ENCODE results near the gene CD8B.
"Not testable (repeated sequence)": the region's sequence is repeated elsewhere in the genome, so short reads cannot be mapped to it uniquely, and the experiment has no call there.

CD8B gene

DNA sequence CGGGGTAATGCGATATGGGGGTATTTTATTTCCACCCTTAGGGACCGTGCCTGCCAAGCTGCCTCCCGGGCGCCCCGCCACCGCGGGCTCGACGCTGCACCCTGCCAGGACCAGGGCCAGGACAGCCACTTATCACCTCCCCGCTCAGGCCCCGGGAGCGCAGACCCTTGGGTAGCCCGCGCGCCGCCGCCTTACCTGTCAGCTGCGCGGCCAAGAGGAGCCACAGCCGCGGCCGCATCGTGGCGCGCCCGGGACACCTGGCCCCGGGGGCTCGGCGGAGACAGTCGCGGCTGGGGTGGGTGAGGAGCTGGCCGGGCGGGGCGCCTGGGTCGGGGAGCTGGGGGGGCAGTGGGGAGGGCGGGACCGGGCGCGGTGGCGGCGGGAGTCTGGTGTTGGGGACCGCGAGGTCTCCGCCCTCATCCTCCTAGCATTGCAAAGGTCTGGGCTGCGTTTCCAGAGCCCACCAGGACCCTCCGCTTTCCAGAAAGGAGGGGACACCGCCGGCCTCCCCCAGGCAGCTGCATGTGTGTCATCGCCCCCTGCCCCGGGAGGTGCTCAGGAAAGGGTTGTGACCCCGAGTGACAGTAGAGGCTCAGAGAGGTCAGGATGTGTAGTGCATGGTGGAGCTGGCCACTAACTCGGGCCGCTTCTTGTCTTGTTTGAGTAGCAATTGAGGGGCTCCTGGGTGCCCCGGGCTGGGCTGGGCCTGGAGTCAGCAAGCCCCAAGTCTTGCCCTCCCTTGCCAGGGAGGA lies at the start of gene CD8B:
CD8B (minus strand) TSS at position 259 of the 752 bp plus-strand sequence; CDS start at position 238, 21 bp downstream.
- DNase-seq = not testable (repeated sequence)

DNA sequence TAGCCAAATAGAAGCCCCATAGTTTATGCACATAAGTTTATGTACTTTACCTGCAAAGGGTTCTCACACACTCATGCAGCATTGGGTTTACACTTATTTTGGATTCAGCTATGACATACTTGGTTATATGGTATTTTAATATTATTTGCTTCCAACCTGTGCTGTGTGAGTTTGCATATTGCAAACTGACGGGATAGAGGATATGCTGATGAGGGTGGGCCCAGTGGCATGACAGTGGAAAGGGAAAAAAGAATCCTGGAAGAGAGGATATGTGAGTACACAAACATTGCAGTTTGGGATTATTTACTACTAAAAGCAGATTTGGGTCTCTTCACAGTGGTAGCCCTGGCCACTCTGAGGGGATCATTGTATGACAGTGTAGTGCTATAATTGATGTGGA lies 44.2 kb upstream of the CD8B start:
- not testable (repeated sequence) for DNase-seq

DNA sequence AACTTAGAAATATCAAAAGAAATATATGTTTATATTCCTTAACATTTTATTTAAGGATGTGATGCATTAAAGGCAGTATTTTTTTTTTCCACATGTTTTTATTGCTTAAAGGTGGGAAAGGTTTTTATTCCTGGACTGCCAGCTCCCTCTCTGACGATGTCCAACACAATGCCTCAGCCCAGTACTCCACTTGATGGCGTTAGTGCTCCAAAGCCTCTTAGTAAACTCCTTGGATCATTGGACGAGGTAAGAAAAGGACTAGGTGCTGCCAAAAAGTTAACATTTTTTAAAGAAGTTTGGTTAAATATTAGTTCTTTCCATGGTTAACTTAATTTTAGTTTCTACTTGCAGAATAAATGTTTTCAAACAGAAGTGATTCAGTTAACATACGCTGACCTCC lies 39.0 kb upstream of the CD8B start:
- not testable (repeated sequence) for DNase-seq

DNA sequence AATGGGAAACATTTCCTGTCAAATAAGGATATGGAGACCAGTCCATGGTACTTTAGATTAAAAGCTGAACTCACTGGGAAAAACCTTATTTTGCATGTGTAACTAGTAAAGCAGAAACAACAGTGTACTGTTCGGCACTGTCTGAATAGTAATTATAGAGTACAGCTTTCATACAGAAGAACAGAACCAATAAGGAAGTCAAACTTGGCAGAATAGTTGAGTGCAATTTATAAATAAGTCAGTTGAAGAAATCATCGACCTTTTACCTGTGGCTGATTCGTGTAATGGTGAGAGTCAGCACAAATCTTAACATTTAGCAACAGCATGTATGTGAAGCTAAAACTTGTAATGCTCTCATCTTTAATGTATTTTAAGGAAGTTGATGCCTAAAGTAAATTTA lies 24.3 kb upstream of the CD8B start:
- not testable (repeated sequence) for DNase-seq

DNA sequence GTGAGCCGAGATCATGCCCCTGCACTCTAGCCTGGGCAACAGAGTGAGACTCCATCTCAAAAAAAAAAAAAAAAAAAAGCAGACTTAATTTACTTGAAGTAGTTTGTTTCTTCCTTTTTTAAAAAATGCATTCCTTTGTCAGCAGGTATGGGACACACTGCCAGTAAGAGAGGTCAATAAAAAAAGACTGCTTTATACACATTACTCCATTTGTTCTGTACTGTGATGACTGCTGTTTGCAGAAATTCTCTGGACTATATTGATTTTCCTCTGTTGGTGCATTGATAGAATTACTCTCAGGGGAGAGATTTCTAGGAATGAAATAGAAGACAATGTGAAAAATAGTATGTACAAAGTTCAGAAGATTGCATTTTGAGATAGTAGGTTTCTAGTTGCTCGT lies 21.2 kb upstream of the CD8B start:
- not testable (repeated sequence) for DNase-seq

DNA sequence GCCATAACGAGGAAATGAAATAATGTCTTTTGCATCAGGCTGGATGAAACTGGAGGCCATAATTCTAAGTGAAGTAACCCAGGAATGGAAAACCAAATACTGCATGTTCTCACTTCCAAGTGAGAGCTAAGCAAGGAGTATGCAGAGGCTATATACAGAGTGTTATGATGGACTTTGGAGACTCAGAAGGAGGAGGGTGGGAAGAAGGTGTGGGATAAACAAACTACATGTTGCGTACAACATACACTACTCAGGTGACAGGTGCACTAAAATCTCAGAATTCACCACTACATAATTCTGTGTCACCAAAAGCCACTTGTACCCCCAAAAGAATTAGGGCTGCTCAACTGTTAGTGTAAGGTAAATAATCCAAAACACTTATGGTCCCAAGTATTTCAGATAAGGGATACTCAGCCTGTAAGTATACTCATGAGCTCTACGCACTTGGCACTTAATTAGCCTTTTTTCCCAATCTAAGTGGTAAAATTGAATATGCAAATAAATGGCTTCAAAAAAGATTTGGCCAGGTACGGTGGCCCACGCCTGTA lies 20.5 kb upstream of the CD8B start:
- DNase-seq = not testable (repeated sequence)

DNA sequence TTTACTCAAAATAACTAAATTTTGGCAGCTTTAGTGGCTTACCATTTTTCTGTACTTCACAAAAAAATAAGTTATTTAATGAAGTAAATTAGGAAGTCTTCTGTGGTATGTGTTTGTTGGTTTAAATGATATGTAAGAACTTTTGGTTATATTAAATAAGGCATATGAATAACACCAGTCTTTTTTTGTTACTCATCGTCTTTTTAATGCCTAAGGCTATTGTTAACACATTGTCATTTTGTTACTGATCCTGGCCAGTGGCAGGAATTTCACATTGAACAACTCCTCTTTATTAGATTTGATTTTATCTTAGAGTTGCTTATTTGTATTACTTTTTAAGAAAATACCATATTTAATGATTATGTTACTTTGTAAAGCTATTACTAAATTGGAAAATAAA lies 17.3 kb upstream of the CD8B start:
- not testable (repeated sequence) for DNase-seq

DNA sequence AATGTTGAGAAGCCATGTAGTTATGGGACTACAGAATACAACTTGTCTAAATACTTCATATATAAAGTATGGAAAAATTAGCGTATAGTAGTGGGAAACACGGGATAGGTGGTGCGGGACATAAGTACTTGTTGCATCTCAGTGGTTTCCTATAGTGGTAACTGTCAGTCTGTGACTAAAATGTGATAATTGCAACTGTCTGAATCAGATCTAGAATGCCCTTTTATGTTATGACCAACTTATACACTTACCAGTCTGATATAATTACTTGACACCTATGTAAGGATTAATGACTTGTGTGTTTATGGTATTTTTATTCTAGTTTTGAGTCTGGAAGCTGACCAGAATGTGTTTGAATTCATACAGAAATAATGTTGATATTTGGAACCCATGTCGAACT lies 9.3 kb upstream of the CD8B start:
- DNase-seq = not testable (repeated sequence)

DNA sequence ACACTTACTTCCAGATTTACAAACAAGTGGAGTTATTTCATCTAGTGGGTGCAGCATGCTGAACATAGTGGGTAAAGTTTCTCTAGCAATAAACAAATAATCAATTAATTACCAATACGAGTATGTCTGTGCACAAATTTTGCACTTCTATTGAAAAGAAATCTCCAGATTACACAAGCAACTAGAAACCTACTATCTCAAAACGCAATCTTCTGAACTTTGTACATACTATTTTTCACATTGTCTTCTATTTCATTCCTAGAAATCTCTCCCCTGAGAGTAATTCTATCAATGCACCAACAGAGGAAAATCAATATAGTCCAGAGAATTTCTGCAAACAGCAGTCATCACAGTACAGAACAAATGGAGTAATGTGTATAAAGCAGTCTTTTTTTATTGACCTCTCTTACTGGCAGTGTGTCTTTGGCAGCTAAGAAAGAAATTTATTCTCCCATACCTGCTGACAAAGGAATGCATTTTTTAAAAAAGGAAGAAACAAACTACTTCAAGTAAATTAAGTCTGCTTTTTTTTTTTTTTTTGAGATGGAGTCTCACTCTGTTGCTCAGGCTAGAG lies 7.3 kb upstream of the CD8B start:
- DNase-seq = not testable (repeated sequence)

DNA sequence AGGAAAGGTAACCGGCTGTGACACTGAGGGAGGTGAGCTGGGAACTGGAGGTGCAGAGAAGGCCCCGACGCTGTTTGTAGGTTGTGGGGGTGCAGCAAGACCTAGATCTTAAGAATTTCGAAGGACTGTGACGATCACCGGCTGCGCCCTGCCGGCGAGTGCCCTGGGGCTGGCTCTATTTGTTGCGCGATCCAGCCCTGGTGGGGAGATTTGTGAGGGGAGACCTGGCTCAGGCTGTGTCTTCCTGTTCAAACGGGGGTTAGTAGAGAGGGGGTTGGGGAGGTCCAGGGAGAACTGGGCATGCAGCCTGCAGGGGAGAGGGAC lies 656 bp upstream of the CD8B start:
- DNase-seq = not testable (repeated sequence)

DNA sequence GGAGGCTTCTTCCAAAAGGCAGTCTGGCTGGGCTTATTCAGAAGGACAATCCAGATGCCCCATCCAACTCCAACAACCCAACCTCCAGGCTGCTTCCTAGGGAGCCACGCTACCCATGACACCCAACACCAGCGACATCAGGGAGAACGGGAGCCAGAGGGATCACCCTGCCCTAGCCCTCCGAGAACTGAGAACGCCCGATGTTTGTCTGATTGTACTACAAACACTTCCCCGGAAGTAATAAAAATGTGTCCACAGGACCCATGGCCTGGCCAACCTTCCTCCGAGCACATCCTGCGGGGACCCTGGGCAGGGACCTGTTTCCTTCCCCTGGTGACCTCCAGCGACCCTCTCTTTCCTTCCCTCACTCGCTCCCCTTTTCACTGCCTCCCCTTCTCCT lies 511 bp downstream of the CD8B start:
- not testable (repeated sequence) for DNase-seq

DNA sequence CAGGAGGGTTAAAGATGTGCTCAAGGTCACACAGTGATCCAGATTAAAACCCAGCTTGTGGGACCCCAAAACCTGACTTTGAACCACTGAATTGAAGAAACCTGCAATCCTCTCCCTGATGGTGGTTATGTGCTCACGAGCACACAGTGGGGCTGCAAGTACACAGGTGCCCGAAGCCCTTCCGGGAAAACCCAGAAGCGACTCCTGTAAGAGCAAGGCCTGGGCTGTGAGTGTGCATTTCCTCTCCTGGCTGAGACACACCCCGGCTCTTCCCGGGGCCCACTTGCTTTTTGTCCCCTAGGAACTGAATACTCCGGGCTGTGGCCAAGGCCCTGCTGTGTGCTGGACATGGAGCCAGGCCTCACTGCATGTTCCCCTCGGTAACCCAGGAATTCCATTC lies 1.1 kb downstream of the CD8B start:
- DNase-seq = not testable (repeated sequence)

DNA sequence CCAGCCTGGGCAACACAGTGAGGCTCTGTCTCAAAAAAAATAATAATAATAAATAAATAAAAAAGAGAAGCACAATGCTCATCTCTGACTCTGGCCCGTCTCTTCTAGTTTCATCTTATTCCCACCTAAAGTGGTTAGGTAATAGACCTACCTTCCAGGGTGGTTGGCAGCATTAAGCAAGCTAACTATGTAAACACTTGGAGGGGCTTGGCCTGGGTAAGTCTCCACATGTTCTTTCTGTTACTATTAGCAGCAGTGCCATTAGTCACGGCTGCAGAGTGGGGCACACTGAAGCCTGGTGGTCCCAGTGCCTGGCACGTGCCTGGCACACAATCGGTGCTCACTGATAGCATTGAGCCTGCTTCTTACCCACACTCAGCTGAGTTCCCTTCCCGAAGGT lies 4.0 kb downstream of the CD8B start:
- DNase-seq = not testable (repeated sequence)

DNA sequence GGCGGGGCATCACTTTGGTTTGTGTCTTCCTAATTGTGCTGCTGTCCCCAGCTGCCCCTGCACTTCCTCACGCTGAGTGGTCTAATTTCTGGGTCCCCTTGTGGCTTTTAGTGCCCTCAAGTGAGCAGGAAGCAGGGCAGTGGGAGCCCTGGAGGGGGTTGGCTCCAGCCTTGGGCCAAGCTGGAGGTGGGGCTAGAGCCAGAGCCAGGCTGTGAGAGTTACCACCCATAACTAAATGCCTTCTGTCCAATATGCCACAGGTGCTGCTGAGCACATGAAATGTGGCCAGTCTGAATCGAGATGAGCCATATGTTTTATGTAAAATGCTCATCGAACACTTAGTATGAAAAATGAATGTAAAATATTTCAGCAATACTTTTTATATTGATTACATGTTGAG lies 5.2 kb downstream of the CD8B start:
- DNase-seq = not testable (repeated sequence)

DNA sequence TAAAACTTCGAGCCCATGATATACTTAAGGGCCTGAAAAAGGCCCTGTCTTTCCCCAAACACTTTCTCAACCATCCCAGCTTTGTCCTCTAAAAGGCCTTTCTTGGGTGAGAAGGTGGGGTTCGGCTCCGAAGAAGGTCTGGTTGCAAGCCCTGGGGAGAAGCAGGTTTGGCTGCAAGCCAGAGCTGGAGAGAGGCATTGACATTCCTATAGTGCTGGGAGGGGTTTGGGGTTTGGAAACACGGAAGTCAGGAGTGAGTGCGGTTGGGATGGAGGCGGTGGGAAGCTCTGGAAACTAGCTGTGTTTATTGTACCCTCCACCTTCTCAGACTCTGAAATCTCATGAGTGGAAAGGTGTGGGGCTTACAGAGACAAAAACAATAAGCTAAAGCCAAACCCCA lies 5.7 kb downstream of the CD8B start:
- DNase-seq = not testable (repeated sequence)

DNA sequence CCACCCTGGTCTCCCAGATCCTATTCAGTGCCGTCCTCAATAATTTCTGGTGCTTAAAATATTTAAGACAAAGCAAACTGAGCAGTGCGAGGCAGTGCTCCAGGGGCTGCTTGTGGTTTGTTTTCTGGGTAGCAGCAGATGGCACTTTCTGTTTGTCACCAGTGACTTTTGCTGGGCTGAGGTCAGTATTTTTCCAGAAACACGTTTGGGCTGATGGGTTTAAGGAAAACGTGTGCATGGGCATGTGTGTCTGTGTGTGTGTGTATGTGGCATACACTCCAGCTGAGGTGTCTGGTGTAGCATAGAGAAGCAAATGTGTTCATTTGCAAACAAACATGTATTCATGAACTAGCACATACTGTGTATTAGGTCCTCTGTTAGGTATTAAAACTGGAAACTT lies 10.1 kb downstream of the CD8B start:
- DNase-seq = not testable (repeated sequence)

DNA sequence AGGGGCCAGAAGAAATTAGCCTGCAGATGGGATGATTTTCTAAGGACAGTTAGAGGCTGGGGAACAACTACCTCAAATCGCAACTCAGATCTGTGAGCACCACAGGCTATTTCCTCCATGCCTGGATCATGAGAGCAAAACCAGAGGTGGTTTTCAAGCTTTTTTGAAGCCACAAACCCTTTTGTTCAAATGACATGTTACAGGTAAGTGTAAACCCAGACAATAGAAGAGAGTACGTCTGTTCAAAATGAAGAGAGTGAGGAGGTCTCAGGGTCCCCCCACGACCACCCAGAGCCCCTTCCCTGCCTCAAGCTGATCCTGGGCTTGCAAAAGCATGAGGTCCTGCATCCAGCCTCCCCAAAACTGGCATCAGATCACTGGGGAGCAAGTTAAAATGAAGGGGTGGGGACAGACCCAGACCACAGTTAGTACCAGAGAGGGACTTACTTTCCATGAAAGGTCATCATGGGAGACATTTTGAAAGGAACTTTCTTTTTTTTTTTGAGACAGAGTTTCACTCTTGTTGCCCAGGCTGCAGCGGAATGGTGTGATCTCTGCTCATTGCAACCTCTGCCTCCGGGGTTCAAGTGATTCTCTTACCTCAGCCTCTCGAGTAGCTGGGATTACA lies 19.0 kb downstream of the CD8B start:
- DNase-seq = not testable (repeated sequence)

DNA sequence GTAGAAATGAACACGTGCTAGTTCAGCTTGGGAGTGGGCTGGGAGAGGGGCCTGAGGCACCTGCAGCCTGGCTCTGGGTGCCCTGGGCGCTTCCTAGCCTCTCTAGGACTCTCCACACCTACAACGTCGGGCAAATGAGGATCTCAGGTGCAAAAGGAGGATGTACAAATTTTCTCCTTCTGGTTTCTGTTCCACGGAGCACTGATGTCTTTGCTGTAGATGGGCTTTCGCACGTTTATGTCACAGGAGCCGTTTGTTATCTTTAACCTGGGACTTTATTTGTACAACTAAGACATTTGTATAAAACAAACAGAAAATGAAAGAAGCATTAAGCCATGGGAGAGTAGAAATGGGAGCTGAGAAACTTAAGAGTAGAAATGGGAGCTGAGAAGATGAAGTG lies 20.4 kb downstream of the CD8B start:
- not testable (repeated sequence) for DNase-seq

DNA sequence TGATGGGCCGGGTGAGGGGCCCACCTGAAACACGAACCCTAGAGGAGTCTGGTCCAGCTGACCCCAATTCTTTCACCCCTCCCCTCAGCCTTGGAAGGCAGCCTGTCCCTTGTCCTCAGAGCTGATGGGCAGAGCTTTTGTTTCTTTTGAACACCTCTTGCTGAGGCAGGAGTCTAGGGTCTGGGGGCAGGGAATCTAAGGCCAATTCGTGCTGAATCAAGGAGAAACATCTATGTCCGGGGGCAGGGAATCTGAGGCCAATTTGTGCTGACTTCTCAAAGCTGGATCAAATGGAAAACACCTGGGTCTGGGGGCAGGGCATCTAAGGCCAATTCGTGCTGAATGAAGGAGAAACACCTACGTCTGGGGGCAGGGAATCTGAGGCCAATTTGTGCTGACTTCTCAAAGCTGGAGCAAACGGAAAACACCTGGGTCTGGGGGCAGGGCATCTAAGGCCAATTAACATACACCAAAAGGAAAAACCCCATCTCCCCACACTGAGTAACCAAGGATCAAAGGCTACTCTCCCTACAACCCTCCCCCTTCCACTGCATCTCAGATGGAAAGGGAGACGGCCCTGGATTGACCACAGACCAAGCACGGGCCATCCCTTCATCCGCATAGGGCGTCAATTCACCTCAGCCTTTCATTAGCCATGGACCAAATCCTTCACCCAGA lies 21.7 kb downstream of the CD8B start:
- DNase-seq = not testable (repeated sequence)

DNA sequence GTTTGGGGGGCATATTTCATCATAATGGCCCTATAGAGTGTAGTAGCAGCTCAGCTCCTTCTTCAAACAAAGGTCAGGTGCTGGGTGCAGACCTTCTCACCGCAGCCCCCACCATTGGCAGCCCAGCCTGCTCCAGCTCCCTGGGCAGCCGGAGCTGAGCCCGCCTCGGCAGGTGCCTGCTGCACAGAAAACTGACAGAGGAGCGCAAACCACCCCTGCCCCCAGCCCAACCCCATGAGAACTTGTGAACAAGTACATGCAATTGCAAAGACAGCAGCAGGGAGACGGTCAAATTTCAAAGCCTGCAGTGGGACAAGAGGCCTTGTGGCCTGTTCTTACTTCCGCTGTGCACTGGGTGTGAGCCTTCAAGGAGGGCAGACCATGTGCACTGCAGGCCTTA lies 22.2 kb downstream of the CD8B start:
- not testable (repeated sequence) for DNase-seq

DNA sequence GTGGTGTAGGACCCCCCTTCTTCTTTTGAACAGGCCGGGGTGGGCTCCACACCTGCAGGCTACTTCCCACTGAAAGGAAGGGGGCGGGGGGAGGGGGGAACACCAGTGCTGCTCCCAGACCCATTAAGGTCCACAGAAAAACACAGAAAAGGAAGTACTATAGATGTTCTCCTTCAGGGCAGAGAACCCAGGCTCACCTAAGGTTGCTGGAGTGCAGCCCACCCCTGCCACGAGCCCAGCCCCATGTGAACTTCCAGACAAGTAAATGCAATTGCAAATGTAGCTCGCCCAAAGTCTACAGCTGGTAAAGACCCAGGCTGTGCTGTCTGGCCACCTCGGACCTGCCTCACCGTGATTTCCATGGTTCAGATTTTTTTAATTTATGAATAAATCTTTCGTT lies 24.0 kb downstream of the CD8B start:
- not testable (repeated sequence) for DNase-seq

DNA sequence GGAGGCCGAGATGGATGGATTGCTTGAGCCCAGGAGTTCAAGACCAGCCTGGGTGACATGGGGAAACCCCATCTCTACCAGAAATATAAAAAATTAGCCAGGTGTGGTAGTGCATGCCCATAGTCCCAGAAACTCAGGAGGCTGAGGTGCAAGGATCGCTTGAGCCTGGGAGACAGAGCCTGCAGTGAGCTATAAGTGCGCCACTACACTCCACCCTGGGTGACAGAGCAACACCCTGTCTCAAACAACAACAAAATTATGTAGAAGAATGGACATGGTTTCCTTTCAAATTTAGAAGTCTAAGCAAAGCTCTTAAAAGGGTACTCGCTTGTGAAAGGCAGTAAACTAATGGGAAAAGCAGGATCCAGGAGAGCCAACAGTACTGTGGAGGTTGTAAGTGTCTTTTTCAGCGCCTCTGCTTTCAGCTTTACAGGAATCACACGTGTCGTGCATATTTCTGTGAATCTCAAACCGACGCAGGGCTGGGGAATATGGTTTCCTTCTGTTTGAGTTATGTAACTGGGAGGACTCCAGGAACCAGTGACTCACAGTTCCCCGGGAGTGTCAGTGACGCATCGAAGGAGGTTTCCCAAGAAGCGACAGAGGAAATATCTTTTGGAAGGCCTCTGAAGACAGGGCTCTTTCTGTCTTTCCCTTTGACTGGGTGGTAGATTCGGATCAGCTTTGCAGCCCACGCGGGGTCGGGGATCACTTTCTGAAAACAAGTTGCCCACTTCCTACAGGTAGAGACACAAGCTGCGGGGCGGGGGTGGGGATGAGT lies 24.6 kb downstream of the CD8B start:
- DNase-seq = not testable (repeated sequence)

DNA sequence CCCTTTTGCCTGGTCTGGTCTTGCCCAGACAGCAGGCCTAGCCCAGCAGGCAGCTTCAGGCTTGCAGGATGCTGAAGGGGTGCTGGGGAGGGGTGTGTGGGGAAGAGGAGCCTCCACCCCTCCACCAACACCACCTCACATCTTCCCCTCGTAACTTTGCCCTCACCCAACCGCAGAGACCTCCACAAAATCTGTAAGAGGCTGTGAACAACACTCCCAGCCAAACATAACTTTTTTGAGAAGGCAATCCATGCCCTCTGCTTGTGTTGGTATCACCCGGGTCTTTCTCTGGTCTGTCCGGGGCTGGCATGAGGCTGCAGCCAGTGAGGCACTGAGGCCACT lies 26.2 kb downstream of the CD8B start:
- not testable (repeated sequence) for DNase-seq
